ENCODE measurements around the gene SPEF2.

Gene SPEF2

GRCh38 chr5:35755966-35756365 lies 138.3 kb downstream of the SPEF2 start:
- DNase-seq (ENCODE audit: low read depth) = no peak
- no peak for TF ChIP-seq CTCF (IDR thresholded peaks at IDR 0.05; ENCODE audit: low read length, missing control alignments)
- H3K4me3 ChIP-seq (replicated peaks; ENCODE audit: low read depth, low read length) = no peak overlapping the region

GRCh38 chr5:35758151-35758724 lies 140.6 kb downstream of the SPEF2 start:
- no peak overlapping the region for H3K4me3 ChIP-seq (replicated peaks; ENCODE audit: low read depth, low read length)
- TF ChIP-seq CTCF (IDR thresholded peaks at IDR 0.05; ENCODE audit: low read length, missing control alignments) = no peak
- DNase-seq (ENCODE audit: low read depth) = no peak

GRCh38 chr5:35761541-35761940 lies 143.9 kb downstream of the SPEF2 start:
- no peak for TF ChIP-seq CTCF (IDR thresholded peaks at IDR 0.05; ENCODE audit: low read length, missing control alignments)
- H3K4me3 ChIP-seq (replicated peaks; ENCODE audit: low read depth, low read length) = no peak overlapping the region
- no peak for DNase-seq (ENCODE audit: low read depth)

GRCh38 chr5:35762368-35762767 lies 144.7 kb downstream of the SPEF2 start:
- DNase-seq (ENCODE audit: low read depth) = no peak
- H3K4me3 ChIP-seq (replicated peaks; ENCODE audit: low read depth, low read length) = no peak overlapping the region
- TF ChIP-seq CTCF (IDR thresholded peaks at IDR 0.05; ENCODE audit: low read length, missing control alignments) = no peak

- TF ChIP-seq CTCF (IDR thresholded peaks at IDR 0.05; ENCODE audit: low read length, missing control alignments) = no peak
- no peak for DNase-seq (ENCODE audit: low read depth)
- no peak overlapping the region for H3K4me3 ChIP-seq (replicated peaks; ENCODE audit: low read depth, low read length)
Measured at GRCh38 chr5:35765921-35766320, 148.3 kb downstream of the SPEF2 start.

- no peak for TF ChIP-seq CTCF (IDR thresholded peaks at IDR 0.05; ENCODE audit: low read length, missing control alignments)
- no peak overlapping the region for H3K4me3 ChIP-seq (replicated peaks; ENCODE audit: low read depth, low read length)
- peak; percentile 60 for DNase-seq (ENCODE audit: low read depth)
Measured at GRCh38 chr5:35771300-35771699, 153.6 kb downstream of the SPEF2 start.

- no peak for DNase-seq (ENCODE audit: low read depth)
- H3K4me3 ChIP-seq (replicated peaks; ENCODE audit: low read depth, low read length) = no peak overlapping the region
- no peak for TF ChIP-seq CTCF (IDR thresholded peaks at IDR 0.05; ENCODE audit: low read length, missing control alignments)
Measured at GRCh38 chr5:35771839-35772238, 154.2 kb downstream of the SPEF2 start.
